Cardiac fibroblast (primary cell): Measurements from ENCODE around the gene MTM1.

ENCODE experiments used
- DNase-seq, 2 donors: peaks; one replicate each; pipeline versions ENCODE4 v3.0.0 to v3.0.0-alpha.2; 2010; ENCODE audit warnings: low read depth in 2 of 2
- H3K4me3 ChIP-seq, 2 donors: replicated peaks in 1 of 2; 1 replicate in 1 of 2; 2 replicates in 1 of 2; pipeline ENCODE4 v1.5.1; 2011; ENCODE audit warnings: low read depth in 2 of 2, low read length in 2 of 2, mild to moderate bottlenecking in 2 of 2, moderate library complexity in 1 of 2
- TF ChIP-seq, protein P1 (sequence below): IDR thresholded peaks from one replicate; pipeline ENCODE4 v1.5.1; 2011; ENCODE audit warnings: low read depth, mild to moderate bottlenecking, low read length, inconsistent platforms

The MTM1 gene

DNA sequence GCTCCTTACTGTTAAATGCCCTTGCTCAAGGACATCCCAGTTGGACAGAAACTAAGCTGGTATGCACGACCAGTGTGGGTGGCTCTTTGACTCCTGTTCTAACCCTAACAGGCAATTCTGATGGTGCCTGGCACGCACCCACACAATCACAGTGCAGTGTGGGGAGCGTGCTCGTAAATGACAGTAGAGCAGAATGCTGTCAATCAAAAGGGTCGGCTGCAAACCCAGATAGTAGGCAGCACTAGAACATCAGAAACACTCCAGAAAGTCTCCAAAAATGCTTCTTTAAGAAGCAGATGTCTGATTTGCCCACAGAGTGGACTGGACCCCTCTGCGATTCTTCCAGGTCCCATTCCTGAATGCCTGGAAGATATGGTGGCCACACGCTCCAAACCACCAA lies 37.6 kb upstream of the MTM1 start:
- H3K4me3 ChIP-seq, result no peak overlapping the region
- DNase-seq, result no peak
- TF ChIP-seq, protein P1, sequence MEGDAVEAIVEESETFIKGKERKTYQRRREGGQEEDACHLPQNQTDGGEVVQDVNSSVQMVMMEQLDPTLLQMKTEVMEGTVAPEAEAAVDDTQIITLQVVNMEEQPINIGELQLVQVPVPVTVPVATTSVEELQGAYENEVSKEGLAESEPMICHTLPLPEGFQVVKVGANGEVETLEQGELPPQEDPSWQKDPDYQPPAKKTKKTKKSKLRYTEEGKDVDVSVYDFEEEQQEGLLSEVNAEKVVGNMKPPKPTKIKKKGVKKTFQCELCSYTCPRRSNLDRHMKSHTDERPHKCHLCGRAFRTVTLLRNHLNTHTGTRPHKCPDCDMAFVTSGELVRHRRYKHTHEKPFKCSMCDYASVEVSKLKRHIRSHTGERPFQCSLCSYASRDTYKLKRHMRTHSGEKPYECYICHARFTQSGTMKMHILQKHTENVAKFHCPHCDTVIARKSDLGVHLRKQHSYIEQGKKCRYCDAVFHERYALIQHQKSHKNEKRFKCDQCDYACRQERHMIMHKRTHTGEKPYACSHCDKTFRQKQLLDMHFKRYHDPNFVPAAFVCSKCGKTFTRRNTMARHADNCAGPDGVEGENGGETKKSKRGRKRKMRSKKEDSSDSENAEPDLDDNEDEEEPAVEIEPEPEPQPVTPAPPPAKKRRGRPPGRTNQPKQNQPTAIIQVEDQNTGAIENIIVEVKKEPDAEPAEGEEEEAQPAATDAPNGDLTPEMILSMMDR, result no peak

DNA sequence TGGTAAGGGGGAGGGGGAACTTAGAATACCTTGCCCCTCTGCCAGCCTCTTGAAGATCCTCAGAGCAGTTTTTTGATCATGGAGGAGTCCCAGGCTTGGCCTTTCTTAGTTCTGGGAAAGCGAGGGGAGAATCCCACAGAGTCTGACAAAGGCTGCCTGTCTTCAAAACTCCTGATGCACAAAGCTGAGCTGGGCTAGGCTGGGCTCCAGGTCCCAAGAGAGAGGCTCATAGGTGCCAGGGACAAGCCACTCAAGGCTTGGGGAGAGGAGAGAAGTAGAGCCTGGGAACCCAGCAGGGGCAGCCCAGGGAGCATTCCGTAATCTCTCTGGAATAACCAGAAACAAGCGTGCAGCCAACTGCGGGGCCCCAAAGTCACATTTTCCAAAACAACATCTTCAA lies 37.0 kb upstream of the MTM1 start:
- TF ChIP-seq, protein P1, result no peak
- no peak for DNase-seq
- no peak overlapping the region for H3K4me3 ChIP-seq

DNA sequence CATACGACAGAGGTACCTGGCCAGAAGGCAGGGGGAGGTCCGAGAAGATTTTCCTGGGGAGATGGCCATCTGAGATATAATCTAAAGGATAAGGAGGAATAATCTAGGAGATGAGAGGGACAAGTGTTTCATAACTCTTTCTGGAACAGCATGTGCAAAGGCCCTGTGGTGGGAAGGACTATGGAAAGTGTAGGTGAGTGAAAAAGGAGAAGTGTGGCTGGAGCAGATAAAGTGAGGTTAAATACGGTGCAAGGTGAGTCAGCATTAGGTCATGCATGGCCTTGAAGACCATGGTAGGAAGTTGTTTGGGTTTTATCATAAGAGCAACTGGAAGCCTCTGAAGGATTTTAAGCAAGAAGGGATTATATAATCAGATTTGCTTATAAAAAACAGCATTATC lies 34.6 kb upstream of the MTM1 start:
- no peak overlapping the region for H3K4me3 ChIP-seq

DNA sequence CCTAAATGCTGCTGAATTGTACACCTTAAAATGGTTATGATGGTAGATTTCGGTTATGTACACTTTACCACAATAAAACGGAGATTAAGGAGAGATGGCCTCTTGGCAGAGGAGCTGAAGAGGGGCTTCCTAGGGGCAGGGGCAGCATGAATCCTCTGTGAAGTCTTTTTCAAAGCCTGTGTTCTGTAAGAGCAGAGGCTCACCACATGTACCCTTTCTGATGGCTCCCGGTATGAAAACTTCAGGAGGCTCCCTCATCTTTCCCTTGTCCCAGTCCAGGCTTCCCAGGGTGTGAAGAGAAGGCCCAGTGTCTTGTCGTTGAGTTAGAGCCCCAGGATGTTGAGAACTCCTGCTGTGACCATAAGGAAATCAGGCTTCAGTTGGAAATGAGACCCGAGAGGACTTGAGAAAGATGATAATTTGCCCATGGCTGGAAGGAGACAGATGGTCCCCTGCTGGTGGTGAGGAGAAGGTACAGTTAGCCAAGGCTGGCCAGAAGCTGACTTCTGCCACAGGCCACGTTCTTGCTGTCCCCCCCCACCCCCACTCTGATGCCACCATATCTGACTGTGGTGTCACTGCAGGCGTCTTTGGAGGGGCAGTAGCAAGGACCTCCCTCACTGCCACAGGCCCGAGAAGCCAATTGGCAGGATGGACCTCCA lies 31.8 kb upstream of the MTM1 start:
- H3K4me3 ChIP-seq, result no peak overlapping the region
- no peak for DNase-seq
- TF ChIP-seq, protein P1, result peak; percentile 12

More for the DNA sequence above, 34.6 kb upstream of the MTM1 start:
- no peak for DNase-seq
- TF ChIP-seq, protein P1, result no peak

DNA sequence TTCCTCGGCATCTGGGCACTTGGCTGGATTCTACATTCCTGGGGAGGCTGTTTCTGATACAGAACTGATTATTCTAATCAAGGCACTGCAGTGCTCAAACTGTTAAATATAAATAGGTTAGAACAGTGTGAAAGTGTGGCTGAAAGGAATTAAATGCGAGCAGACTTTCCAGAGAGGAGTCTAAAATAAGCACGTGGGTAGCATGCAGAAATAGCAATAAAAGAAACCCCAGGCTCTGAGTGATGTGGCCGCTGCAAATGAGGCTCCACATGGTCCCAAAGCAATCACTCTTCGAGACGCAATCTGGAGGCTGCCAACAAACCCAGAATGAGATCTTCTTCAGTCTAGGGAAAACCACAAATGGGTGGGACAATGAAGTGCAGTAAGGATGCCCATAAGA lies 30.6 kb upstream of the MTM1 start:
- TF ChIP-seq, protein P1, result no peak
- no peak for DNase-seq
- H3K4me3 ChIP-seq, result no peak overlapping the region

DNA sequence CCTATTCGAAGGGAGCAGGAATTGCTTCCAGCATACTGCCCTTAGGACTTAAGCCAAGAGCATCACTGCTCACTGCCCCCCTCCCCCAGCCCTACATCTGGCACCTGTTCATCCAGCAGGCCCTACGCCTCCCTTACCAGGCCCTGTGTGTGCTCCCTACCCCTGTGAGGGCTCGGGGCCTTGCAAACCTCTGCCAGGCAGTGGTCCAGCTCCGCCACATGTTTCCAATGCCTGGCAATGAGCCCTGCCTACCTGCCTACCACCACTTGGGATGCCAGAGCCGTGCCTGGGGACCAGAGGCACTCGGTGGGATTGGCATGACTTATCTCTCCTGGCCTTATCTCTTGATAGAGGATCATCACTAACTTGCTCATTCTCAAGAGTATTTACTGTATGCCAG lies 27.5 kb upstream of the MTM1 start:
- no peak overlapping the region for H3K4me3 ChIP-seq
- TF ChIP-seq, protein P1, result no peak
- no peak for DNase-seq

DNA sequence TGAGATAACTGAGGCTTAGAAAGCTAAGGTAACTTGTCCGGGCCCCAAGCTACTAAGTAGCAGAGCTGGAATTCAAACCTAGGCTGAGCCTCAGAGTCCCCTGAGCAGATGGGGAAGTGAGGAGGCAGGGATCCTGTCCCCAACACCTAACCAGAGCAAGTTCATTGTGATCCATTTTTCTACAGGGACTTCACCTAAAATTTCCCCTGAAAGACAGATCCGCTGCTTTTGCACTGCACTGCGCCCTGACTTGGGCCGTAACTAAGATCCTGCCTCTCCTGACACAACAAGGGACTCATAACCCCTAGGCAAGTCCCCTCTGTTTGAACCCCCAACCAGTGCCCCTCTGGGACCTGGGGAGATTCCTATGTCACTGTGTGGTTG lies 25.6 kb upstream of the MTM1 start:
- TF ChIP-seq, protein P1, result no peak
- no peak for DNase-seq
- H3K4me3 ChIP-seq, result no peak overlapping the region
